ENCODE results near the gene UBE2I.

UBE2I gene

GRCh38 chr16:1330260-1330914 lies 21.0 kb downstream of the UBE2I start:
- Histone ChIP-seq H3K4me3 (ENCODE audit: low read depth in 1 of 2, low read length in 1 of 2) (no peak overlapping the region), H3K9me3 (no peaks in the 10 kb centered on the region), H3K4me1 (ENCODE audit: control insufficient read depth in 1 of 2, insufficient read depth in 1 of 2, low read depth in 1 of 2, low read length in 1 of 2) (peaks cover 12 to 29% of the 10 kb centered on the region in 2 experiments), H3K27me3 (peaks cover 55% of the 10 kb centered on the region), H3K36me3 (peaks cover 17% of the 10 kb centered on the region), H3K27ac (no peak overlapping the region)
- peak; percentile 47 for TF ChIP-seq CTCF (IDR thresholded peaks at IDR 0.05)

GRCh38 chr16:1330931-1331711 lies 21.7 kb downstream of the UBE2I start:
- TF ChIP-seq CTCF (IDR thresholded peaks at IDR 0.05) = no peak
- H3K27ac ChIP-seq = peak overlapping the region; percentile 69
- H3K4me3 ChIP-seq (ENCODE audit: low read depth in 1 of 2, low read length in 1 of 2) = peak overlapping the region; percentile 49 to 55
- peaks cover 12 to 29% of the 10 kb centered on the region in 2 experiments for H3K4me1 ChIP-seq (ENCODE audit: control insufficient read depth in 1 of 2, insufficient read depth in 1 of 2, low read depth in 1 of 2, low read length in 1 of 2)
- H3K36me3 ChIP-seq = peaks cover 10% of the 10 kb centered on the region
- no peaks in the 10 kb centered on the region for H3K9me3 ChIP-seq
- H3K27me3 ChIP-seq = peaks cover 63% of the 10 kb centered on the region

GRCh38 chr16:1331712-1332617 lies 22.5 kb downstream of the UBE2I start:
- Histone ChIP-seq H3K4me1 (ENCODE audit: control insufficient read depth in 1 of 2, insufficient read depth in 1 of 2, low read depth in 1 of 2, low read length in 1 of 2) (peaks cover 12 to 29% of the 10 kb centered on the region in 2 experiments), H3K9me3 (no peaks in the 10 kb centered on the region), H3K36me3 (peaks cover 2% of the 10 kb centered on the region), H3K4me3 (ENCODE audit: low read depth in 1 of 2, low read length in 1 of 2) (peak overlapping the region; percentile 49 to 55), H3K27ac (peak overlapping the region; percentile 69), H3K27me3 (peaks cover 71% of the 10 kb centered on the region)
- no peak for TF ChIP-seq CTCF (IDR thresholded peaks at IDR 0.05)

GRCh38 chr16:1332618-1333148 lies 23.2 kb downstream of the UBE2I start:
- Histone ChIP-seq H3K27ac (peak overlapping the region; percentile 69), H3K27me3 (peaks cover 78% of the 10 kb centered on the region), H3K4me1 (ENCODE audit: control insufficient read depth in 1 of 2, insufficient read depth in 1 of 2, low read depth in 1 of 2, low read length in 1 of 2) (peaks cover 12 to 29% of the 10 kb centered on the region in 2 experiments), H3K4me3 (ENCODE audit: low read depth in 1 of 2, low read length in 1 of 2) (peak overlapping the region; percentile 49 to 55), H3K36me3 (no peaks in the 10 kb centered on the region), H3K9me3 (no peaks in the 10 kb centered on the region)
- no peak for TF ChIP-seq CTCF (IDR thresholded peaks at IDR 0.05)

- peak within 1 kb of the TSS; percentile 69 for H3K27ac ChIP-seq
- H3K36me3 ChIP-seq = no peaks in the 10 kb centered on the region
- no peaks in the 10 kb centered on the region for H3K9me3 ChIP-seq
- H3K4me1 ChIP-seq (ENCODE audit: control insufficient read depth in 1 of 2, insufficient read depth in 1 of 2, low read depth in 1 of 2, low read length in 1 of 2) = peaks cover 12 to 29% of the 10 kb centered on the region in 2 experiments
- peaks cover 84% of the 10 kb centered on the region for H3K27me3 ChIP-seq
- H3K4me3 ChIP-seq (ENCODE audit: low read depth in 1 of 2, low read length in 1 of 2) = peak within 1 kb of the TSS; percentile 49 to 55
- no peak for TF ChIP-seq CTCF (IDR thresholded peaks at IDR 0.05)
Measured at GRCh38 chr16:1333149-1333812, 23.8 kb downstream of the UBE2I start, which contains the start of gene BAIAP3. BAIAP3 (plus strand) TSS chr16:1333645; CDS start chr16:1338550, 4,905 bp downstream.
